Esophagus muscularis mucosa (tissue), 4 donors: Measurements from ENCODE around the gene NPAS3.

ENCODE experiments used
- CTCF ChIP-seq, 3 experiments: fragments of 200-600 bp in 2 of 3; fragments of 450-650 bp in 1 of 3; sonication (generic) in 2 of 3; IDR thresholded peaks; one replicate each; pipeline ENCODE4 v1.5.1; 2017 to 2019; ENCODE audit warnings: antibody characterized with exemption in 3 of 3, mild to moderate bottlenecking in 2 of 3, moderate library complexity in 1 of 3
- EP300 ChIP-seq: sonication (generic); formaldehyde crosslinking; IDR thresholded peaks from one replicate; pipeline ENCODE4 v1.6.1; 2017; ENCODE audit warnings: antibody characterized with exemption
- POLR2AphosphoS5 ChIP-seq, 2 donors: sonication (generic); formaldehyde crosslinking; IDR thresholded peaks; one replicate each; pipeline ENCODE4 v1.6.1; 2017; ENCODE audit warnings: antibody characterized with exemption in 2 of 2

- TF ChIP-seq CTCF (IDR thresholded peaks at IDR 0.05) (no peak), EP300 (no peak), POLR2AphosphoS5 (IDR thresholded peaks at IDR 0.05) (no peak)
These were observed 747.5 kb downstream of the NPAS3 start for GRCh38 chr14:33686218-33686617.
